ENCODE data around the gene CCDC183. TPM values are rescaled to one million over a fixed set of nuclear protein-coding genes. Genes with fewer than 3 reads are reported as not detected.

CCDC183 gene
- total RNA-seq, 4 donors from 2014 or later = 1.4 to 3.4 (median 2.0) TPM; not detected in 1

DNA sequence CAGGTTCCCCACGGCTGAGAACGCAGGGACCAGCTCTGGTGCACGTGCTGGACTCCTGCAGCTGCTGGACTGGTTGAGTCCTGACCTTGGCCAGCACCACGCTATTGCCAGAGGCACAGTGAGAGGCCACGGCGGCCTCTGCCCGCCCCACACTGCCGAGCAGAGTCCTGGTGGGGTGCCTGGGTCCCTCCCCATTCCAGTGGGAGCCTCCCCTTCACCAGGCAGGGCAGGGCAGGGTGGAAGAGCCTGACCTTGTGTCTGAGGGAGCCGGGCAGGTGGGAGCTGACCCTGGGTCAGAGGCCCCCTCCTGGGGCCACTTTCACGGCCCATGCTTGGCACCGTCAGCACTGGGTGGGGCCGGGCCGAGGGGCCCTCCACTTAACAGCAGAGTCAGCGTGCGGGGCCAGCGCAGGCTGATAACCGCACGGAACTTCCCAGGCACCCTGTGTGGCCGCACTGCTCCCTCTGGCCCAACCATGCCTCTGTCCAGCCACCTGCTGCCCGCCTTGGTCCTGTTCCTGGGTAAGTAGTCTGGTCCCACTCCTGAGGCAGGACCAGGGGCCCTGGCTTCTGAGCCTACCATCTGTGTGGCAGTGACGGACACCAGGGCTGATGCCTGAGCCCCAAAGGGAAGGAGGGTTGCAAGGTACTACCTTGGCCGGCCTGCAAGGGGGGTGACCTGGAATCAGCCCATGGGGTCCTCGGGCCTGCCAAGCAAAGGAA, 56.0 kb downstream of the CCDC183 start, which contains the start of gene MAMDC4:
Gene MAMDC4, plus strand, starts transcription at position 406 of the 723 bp plus-strand sequence. Its CDS starts 71 bp downstream, at position 477.
- ATAC-seq = no peak
- H3K36me3 ChIP-seq = peaks cover 0 to 16% of the 10 kb centered on the region in 2 donors
- TF ChIP-seq EP300 (IDR thresholded peaks at IDR 0.05) (no peak), POLR2A (IDR thresholded peaks at IDR 0.05) (no peak), POLR2AphosphoS5 (IDR thresholded peaks at IDR 0.05) (no peak)
- TF ChIP-seq, protein P1, sequence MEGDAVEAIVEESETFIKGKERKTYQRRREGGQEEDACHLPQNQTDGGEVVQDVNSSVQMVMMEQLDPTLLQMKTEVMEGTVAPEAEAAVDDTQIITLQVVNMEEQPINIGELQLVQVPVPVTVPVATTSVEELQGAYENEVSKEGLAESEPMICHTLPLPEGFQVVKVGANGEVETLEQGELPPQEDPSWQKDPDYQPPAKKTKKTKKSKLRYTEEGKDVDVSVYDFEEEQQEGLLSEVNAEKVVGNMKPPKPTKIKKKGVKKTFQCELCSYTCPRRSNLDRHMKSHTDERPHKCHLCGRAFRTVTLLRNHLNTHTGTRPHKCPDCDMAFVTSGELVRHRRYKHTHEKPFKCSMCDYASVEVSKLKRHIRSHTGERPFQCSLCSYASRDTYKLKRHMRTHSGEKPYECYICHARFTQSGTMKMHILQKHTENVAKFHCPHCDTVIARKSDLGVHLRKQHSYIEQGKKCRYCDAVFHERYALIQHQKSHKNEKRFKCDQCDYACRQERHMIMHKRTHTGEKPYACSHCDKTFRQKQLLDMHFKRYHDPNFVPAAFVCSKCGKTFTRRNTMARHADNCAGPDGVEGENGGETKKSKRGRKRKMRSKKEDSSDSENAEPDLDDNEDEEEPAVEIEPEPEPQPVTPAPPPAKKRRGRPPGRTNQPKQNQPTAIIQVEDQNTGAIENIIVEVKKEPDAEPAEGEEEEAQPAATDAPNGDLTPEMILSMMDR (IDR thresholded peaks at IDR 0.05) = no peak
- H3K4me3 ChIP-seq = no peak within 1 kb of the TSS
- H3K9me3 ChIP-seq = no peaks in the 10 kb centered on the region
- H3K27ac ChIP-seq = no peak within 1 kb of the TSS
- H3K4me1 ChIP-seq = peaks cover 0 to 40% (median 18%) of the 10 kb centered on the region in 3 donors
- peaks cover 14% of the 10 kb centered on the region for H3K27me3 ChIP-seq
- WGBS, 2 donors (ENCODE audit: low coverage in 1 of 2) = no CpG with 5 or more reads among the region's 23 CpGs

DNA sequence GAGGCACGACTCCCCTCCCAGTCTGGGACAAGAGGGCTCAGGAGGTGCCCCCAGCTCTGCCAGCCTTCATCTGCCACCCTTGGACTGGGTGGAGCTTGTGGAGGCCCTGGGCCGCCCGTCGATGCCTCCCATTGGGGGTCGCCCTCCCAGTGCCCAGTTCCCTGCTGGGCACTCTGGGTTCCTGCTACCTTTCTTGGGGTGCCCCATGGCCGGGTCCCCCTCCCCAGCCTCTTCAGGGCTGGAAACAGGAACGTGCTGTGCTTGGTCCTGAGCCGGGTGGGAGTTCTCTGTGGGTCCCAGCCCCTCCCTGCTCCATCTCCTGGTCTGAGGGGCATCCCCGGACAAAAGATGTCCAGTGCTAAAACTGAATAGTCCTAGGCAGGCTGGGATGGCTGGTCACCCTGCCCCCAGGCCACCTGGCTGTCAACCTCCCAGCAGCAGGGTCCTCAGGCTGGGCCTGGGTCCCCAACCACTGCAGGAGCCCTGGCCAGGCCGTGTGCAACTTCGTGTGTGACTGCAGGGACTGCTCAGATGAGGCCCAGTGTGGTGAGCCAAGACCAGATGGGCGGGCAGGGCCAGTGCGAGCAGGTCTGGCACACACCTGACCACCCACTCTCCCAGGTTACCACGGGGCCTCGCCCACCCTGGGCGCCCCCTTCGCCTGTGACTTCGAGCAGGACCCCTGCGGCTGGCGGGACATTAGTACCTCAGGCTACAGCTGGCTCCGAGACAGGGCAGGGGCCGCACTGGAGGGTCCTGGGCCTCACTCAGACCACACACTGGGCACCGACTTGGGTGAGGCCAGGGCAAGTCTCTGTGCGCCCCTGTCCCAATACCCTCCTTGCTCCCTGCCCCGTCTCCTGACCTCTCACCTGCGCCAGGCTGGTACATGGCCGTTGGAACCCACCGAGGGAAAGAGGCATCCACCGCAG, 56.8 kb downstream of the CCDC183 start:
- H3K27me3 ChIP-seq = peaks cover 6% of the 10 kb centered on the region
- ATAC-seq = no peak
- 100% methylated on average over 2 of the region's 29 CpGs; no CpG with 5 or more reads in 1 of the 2 donors for WGBS, 2 donors (ENCODE audit: low coverage in 1 of 2)
- TF ChIP-seq, protein P1 (IDR thresholded peaks at IDR 0.05) = no peak
- no peak for TF ChIP-seq EP300 (IDR thresholded peaks at IDR 0.05)
- TF ChIP-seq POLR2A (IDR thresholded peaks at IDR 0.05) = no peak
- TF ChIP-seq POLR2AphosphoS5 (IDR thresholded peaks at IDR 0.05) = no peak
- no peak overlapping the region for H3K4me3 ChIP-seq
- H3K36me3 ChIP-seq = peaks cover 0 to 16% of the 10 kb centered on the region in 2 donors
- H3K27ac ChIP-seq = no peak overlapping the region
- peaks cover 0 to 32% (median 10%) of the 10 kb centered on the region in 3 donors for H3K4me1 ChIP-seq
- no peaks in the 10 kb centered on the region for H3K9me3 ChIP-seq

DNA sequence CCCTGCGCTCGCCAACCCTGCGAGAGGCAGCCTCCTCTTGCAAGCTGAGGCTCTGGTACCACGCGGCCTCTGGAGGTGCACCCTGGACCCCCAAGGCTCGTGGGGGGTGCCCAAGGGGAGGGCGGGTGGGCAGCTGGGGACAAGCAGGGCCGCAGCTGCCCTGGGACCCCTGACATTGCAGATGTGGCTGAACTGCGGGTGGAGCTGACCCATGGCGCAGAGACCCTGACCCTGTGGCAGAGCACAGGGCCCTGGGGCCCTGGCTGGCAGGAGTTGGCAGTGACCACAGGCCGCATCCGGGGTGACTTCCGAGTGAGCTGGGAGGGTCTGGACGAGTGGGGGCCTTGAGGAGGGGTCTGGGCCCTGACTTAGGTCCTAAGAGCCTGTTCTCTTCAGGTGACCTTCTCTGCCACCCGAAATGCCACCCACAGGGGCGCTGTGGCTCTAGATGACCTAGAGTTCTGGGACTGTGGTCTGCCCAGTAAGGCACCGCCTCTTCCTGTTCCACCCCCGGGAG, 57.5 kb downstream of the CCDC183 start:
- peaks cover 0 to 26% (median 9%) of the 10 kb centered on the region in 3 donors for H3K4me1 ChIP-seq
- no peaks in the 10 kb centered on the region for H3K9me3 ChIP-seq
- TF ChIP-seq, protein P1 (IDR thresholded peaks at IDR 0.05) = no peak
- TF ChIP-seq POLR2A (IDR thresholded peaks at IDR 0.05) (no peak), POLR2AphosphoS5 (IDR thresholded peaks at IDR 0.05) (no peak), EP300 (IDR thresholded peaks at IDR 0.05) (no peak)
- H3K27ac ChIP-seq = no peak overlapping the region
- WGBS, 2 donors (ENCODE audit: low coverage in 1 of 2) = no CpG with 5 or more reads among the region's 18 CpGs
- H3K4me3 ChIP-seq = no peak overlapping the region
- no peaks in the 10 kb centered on the region for H3K27me3 ChIP-seq
- no peak for ATAC-seq
- peaks cover 0 to 16% of the 10 kb centered on the region in 2 donors for H3K36me3 ChIP-seq

DNA sequence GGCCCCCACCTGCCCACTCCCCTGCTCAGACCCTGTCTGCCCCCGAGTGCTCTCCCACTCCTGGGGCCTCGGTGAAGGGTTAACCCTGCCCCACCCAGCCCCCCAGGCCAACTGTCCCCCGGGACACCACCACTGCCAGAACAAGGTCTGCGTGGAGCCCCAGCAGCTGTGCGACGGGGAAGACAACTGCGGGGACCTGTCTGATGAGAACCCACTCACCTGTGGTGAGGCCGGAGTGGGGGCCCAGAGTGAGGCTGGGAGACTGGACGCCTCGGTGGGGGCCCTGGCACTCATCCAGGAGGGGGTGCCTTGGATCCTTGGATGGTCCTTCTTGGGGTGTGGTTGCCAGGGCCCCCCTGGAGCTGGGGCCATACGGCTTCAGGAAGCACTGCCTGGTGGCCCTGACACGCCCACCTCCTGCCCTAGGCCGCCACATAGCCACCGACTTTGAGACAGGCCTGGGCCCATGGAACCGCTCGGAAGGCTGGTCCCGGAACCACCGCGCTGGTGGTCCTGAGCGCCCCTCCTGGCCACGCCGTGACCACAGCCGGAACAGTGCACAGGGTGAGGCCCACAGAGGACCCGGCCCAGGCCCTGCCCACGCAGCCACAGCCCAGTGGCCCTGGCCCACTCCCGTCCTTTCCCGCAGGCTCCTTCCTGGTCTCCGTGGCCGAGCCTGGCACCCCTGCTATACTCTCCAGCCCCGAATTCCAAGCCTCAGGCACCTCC, 58.1 kb downstream of the CCDC183 start:
- no peak for ATAC-seq
- TF ChIP-seq POLR2AphosphoS5 (IDR thresholded peaks at IDR 0.05) (no peak), POLR2A (IDR thresholded peaks at IDR 0.05) (no peak), EP300 (IDR thresholded peaks at IDR 0.05) (no peak)
- TF ChIP-seq, protein P1 (IDR thresholded peaks at IDR 0.05) = no peak
- Histone ChIP-seq H3K4me3 (no peak overlapping the region), H3K9me3 (no peaks in the 10 kb centered on the region), H3K27me3 (no peaks in the 10 kb centered on the region), H3K27ac (no peak overlapping the region), H3K36me3 (peaks cover 0 to 16% of the 10 kb centered on the region in 2 donors), H3K4me1 (peaks cover 0 to 32% (median 12%) of the 10 kb centered on the region in 3 donors)
- WGBS, 2 donors (ENCODE audit: low coverage in 1 of 2) = 73% methylated on average over 3 of the region's 30 CpGs; no CpG with 5 or more reads in 1 of the 2 donors

All from gastroesophageal sphincter (tissue), 4 donors.